Caco-2 (cell line): ENCODE data around the gene EHD4. TPM values are rescaled to one million over a fixed set of nuclear protein-coding genes. Genes with fewer than 3 reads are reported as not detected.

Experiments
- BruUV-seq: library from RNA; stranded (reverse); fragments of 400-500 nt; replicated peaks from 2 replicates; lab custom pipeline; 2021; lab: Mats Ljungman, UMichigan
- CTCF ChIA-PET: fragments of 300-600 bp; sonication (Branson Sonifier 250); formaldehyde crosslinking; loops from one replicate; lab custom pipeline; 2022; ENCODE audit warnings: antibody characterized with exemption; lab: Charles Lee
- POLR2A ChIA-PET: fragments of 300-600 bp; sonication (Branson Sonifier 250); formaldehyde crosslinking; loops from one replicate; lab custom pipeline; 2022; ENCODE audit warnings: antibody characterized with exemption; lab: Charles Lee
- DNase-seq, 2 experiments: peaks; one replicate each; pipeline versions ENCODE4 v3.0.0 to v3.0.0-alpha.2; 2020 to 2022
- H3K27me3 ChIP-seq: replicated peaks from 2 replicates; pipeline ENCODE4 v1.6.0; 2011; ENCODE audit warnings: low read length; ENCODE audit not compliant: control insufficient read depth, insufficient read depth
- H3K36me3 ChIP-seq: 2 replicates; pipeline ENCODE4 v1.5.1; 2011; ENCODE audit warnings: low read length; ENCODE audit not compliant: control insufficient read depth, insufficient read depth
- H3K4me1 ChIP-seq: fragments of 250-450 bp; sonication (Bioruptor Pico); 2 replicates; pipeline ENCODE4 v1.5.1; 2020; ENCODE audit warnings: mild to moderate bottlenecking
- H3K4me3 ChIP-seq: 2 replicates; pipeline ENCODE4 v1.5.1; 2011; ENCODE audit warnings: low read depth, mild to moderate bottlenecking, control low read depth, low read length
- H3K9me3 ChIP-seq: fragments of 250-450 bp; sonication (Bioruptor Pico); 2 replicates; pipeline ENCODE4 v1.5.1; 2020; ENCODE audit warnings: mild to moderate bottlenecking, moderate library complexity
- H3K27ac Mint-ChIP-seq: one replicate; pipeline ENCODE4 v1.8.0; 2022; ENCODE audit warnings: mixed read lengths; ENCODE audit not compliant: unreplicated experiment
- H3K27me3 Mint-ChIP-seq: one replicate; pipeline ENCODE4 v1.8.0; 2022; ENCODE audit warnings: mixed read lengths; ENCODE audit not compliant: insufficient read depth, unreplicated experiment
- H3K36me3 Mint-ChIP-seq: one replicate; pipeline ENCODE4 v1.8.0; 2022; ENCODE audit warnings: mild to moderate bottlenecking, mixed read lengths; ENCODE audit not compliant: insufficient read depth, unreplicated experiment
- H3K4me1 Mint-ChIP-seq: one replicate; pipeline ENCODE4 v1.8.0; 2022; ENCODE audit warnings: low read depth, mixed read lengths; ENCODE audit not compliant: unreplicated experiment
- H3K4me3 Mint-ChIP-seq: one replicate; pipeline ENCODE4 v1.8.0; 2022; ENCODE audit warnings: mild to moderate bottlenecking, moderate library complexity, mixed read lengths; ENCODE audit not compliant: unreplicated experiment
- H3K9me3 Mint-ChIP-seq: one replicate; pipeline ENCODE4 v1.8.0; 2022; ENCODE audit warnings: mixed read lengths; ENCODE audit not compliant: unreplicated experiment
- CTCF ChIP-seq, 2 experiments: fragments of 200-600 bp in 1 of 2; IDR thresholded peaks; 1 replicate in 1 of 2; 2 replicates in 1 of 2; pipeline versions ENCODE4 v1.5.1 to v1.8.0; 2011 to 2022; ENCODE audit warnings: antibody characterized with exemption in 1 of 2, control low read depth in 1 of 2, inconsistent platforms in 1 of 2, low read depth in 1 of 2, low read length in 1 of 2, mild to moderate bottlenecking in 1 of 2, moderate library complexity in 1 of 2; ENCODE audit not compliant: insufficient read depth in 1 of 2, severe bottlenecking in 1 of 2, unreplicated experiment in 1 of 2
- intact Hi-C: fragments of 100-400 bp; cut with micrococcal nuclease; formaldehyde crosslinking; loops from one replicate; pipeline ENCODE4 v1.10.0; 2022; ENCODE audit not compliant: unreplicated experiment
- total RNA-seq: library from RNA; stranded (reverse); gene quantifications from 2 replicates; pipeline ENCODE4 v1.2.3, GENCODE V29; 2022

The EHD4 gene
- total RNA-seq, 1 experiment from 2014 or later = 31.6 TPM

- Histone ChIP-seq H3K4me1 (peaks cover 7% of the 10 kb centered on the region; the same call in 1 of the 2 replicates), H3K36me3 (no peaks in the 10 kb centered on the region), H3K9me3 (no peaks in the 10 kb centered on the region), H3K27me3 (no peaks in the 10 kb centered on the region), H3K4me3 (no peak overlapping the region)
- ChIA-PET POLR2A (interaction anchor here (1.4 kb wide), 1 partner anchor 25 kb away, joined by 5 read pairs; the partner anchor contains the start of gene EHD4), CTCF (interaction anchor here (1.0 to 2.0 kb wide), 2 partner anchors 14 to 87 kb away, joined by 5 to 8 read pairs; no protein-coding TSS in a partner anchor)
- Mint-ChIP-seq H3K36me3 (no peaks in the 10 kb centered on the region), H3K27ac (no peak overlapping the region), H3K9me3 (no peaks in the 10 kb centered on the region), H3K4me1 (peaks cover 15% of the 10 kb centered on the region), H3K4me3 (no peak overlapping the region), H3K27me3 (no peaks in the 10 kb centered on the region)
- no peak for TF ChIP-seq CTCF (IDR thresholded peaks at IDR 0.05; ENCODE audit: insufficient read depth in 1 of 2, low read depth in 1 of 2, low read length in 1 of 2, severe bottlenecking in 1 of 2, unreplicated experiment in 1 of 2)
- BruUV-seq = no TSS peak
- DNase-seq = no peak
- intact Hi-C loops = no loop called here
Observed at GRCh38 chr15:41997845-41998244, 25.5 kb upstream of the EHD4 start.

GRCh38 chr15:41996921-41997592 is 24.7 kb upstream of the EHD4 start:
- Histone ChIP-seq H3K27me3 (no peaks in the 10 kb centered on the region), H3K9me3 (no peaks in the 10 kb centered on the region), H3K4me3 (no peak overlapping the region), H3K4me1 (peaks cover 7% of the 10 kb centered on the region; the same call in 1 of the 2 replicates), H3K36me3 (no peaks in the 10 kb centered on the region)
- no TSS peak for BruUV-seq
- H3K4me1 Mint-ChIP-seq = peaks cover 10% of the 10 kb centered on the region
- TF ChIP-seq CTCF (IDR thresholded peaks at IDR 0.05; ENCODE audit: insufficient read depth in 1 of 2, low read depth in 1 of 2, low read length in 1 of 2, severe bottlenecking in 1 of 2, unreplicated experiment in 1 of 2) = no peak
- H3K27ac Mint-ChIP-seq = no peak overlapping the region
- no peak for DNase-seq
- H3K4me3 Mint-ChIP-seq = no peak overlapping the region
- no peaks in the 10 kb centered on the region for H3K27me3 Mint-ChIP-seq
- H3K9me3 Mint-ChIP-seq = no peaks in the 10 kb centered on the region
- POLR2A ChIA-PET = interaction anchor here (1.4 kb wide), 1 partner anchor 24 kb away, joined by 5 read pairs; the partner anchor contains the start of gene EHD4
- CTCF ChIA-PET = interaction anchor here (1.0 to 2.0 kb wide), 2 partner anchors 15 to 87 kb away, joined by 5 to 8 read pairs; no protein-coding TSS in a partner anchor
- intact Hi-C loops = no loop called here
- H3K36me3 Mint-ChIP-seq = no peaks in the 10 kb centered on the region

GRCh38 chr15:41996376-41996775 is 24.0 kb upstream of the EHD4 start:
- H3K4me3 ChIP-seq = no peak overlapping the region
- no peaks in the 10 kb centered on the region for H3K27me3 Mint-ChIP-seq
- no peak overlapping the region for H3K4me3 Mint-ChIP-seq
- no peaks in the 10 kb centered on the region for H3K9me3 ChIP-seq
- no peaks in the 10 kb centered on the region for H3K27me3 ChIP-seq
- CTCF ChIA-PET = interaction anchor here (0.8 kb wide), 1 partner anchor 11 kb away, joined by 3 read pairs; no protein-coding TSS in a partner anchor
- no TSS peak for BruUV-seq
- H3K9me3 Mint-ChIP-seq = no peaks in the 10 kb centered on the region
- POLR2A ChIA-PET = no interaction called here
- no peak for DNase-seq
- TF ChIP-seq CTCF (IDR thresholded peaks at IDR 0.05; ENCODE audit: insufficient read depth in 1 of 2, low read depth in 1 of 2, low read length in 1 of 2, severe bottlenecking in 1 of 2, unreplicated experiment in 1 of 2) = no peak
- H3K4me1 ChIP-seq = peaks cover 7% of the 10 kb centered on the region; the same call in 1 of the 2 replicates
- H3K27ac Mint-ChIP-seq = no peak overlapping the region
- intact Hi-C loops = no loop called here
- H3K36me3 Mint-ChIP-seq = no peaks in the 10 kb centered on the region
- H3K4me1 Mint-ChIP-seq = peaks cover 10% of the 10 kb centered on the region
- no peaks in the 10 kb centered on the region for H3K36me3 ChIP-seq
